Stimulated activated naive CD4-positive, alpha-beta T cell (primary cell): Measurements from ENCODE around the gene DIPK1B.

ENCODE experiments used
- DNase-seq, 6 experiments: peaks; one replicate each; lab custom pipeline; 2025; lab: John Stamatoyannopoulos, UW

DIPK1B gene

DNA sequence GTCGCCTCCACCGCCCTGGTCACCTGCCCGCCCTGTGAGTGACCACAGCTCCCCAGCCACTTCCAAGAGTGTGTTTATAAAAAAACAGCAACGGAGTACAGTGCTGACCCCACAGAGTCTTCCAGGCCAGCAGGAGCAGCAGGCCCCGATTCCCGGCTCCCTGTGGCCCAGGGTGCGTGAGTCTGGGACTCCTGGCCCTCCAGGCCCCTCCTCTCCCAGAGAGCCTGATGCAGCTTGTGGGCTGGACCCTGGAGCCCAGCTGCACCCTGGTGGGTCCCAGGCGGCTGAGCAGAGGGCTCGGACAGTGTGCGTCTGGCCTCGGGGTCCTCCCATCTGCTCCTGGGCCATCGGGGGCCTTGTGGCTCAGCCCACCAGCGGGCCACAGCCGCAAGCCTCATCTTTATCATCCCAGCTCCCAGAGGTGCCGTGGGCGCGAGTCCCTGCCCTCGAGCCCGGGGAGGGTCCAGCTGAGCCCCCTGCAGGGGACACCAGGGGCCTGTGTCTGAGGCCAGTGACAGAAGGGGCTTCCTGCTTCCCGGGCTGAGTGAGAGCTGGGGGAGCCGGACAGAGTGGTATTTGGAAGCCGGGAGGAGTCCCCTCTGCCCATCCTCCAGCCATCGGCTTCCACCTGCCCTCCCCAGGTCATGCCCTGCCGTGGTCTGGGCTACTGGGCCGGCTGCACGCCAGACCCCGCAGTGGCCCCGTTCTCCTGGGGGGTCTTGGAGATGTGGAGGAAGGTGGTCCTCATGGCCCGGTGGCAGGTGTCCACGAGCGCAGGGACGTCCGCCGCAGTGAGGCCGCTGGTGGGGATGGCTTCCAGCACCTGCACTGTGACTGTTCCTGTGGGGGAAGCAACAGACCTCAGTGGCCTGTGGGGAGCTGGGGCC, 39.0 kb upstream of the DIPK1B start:
- no peak for DNase-seq

DNA sequence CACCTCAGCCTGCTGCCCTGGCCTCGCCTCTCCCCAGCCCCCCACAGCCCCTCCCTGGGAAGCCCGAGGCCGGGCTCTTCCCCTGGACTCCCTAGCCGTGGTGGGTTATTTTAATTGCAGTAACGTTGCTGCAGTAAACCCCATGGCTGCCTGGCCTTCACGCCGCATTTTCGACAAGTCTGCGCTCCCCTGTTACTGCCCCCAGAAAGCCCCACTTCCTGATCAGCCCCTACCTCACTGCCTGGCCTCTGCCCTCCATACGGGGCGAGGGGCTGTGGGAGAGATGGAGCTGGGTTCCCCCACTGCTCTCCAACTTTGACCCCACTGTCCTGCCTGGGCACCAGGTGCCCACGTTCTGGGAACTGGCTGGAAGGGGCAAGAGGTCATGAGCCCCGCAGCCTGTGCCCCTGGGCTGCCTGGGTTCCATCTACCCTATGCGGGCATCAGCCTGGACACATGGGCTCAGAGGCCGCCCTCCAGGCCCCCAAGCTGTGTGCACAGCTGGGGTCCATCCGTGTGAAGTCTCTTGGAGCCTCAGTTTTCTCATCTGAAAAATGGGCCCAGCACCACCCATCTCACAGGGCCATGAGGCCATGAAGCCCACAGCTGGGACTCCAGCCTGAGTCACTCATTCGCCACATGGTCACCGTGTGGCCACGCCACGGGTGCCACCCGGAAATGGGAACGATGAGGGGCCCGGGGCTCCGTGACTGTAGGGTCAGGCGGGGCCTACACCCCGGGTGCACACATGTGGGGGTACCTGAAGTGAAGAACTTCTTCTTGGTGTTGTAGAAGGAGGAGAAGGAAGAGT, 38.2 kb upstream of the DIPK1B start:
- DNase-seq = no peak

- DNase-seq = no peak
Measured at GRCh38 chr9:136674786-136675349, 37.5 kb upstream of the DIPK1B start.

- DNase-seq = no peak
Measured at GRCh38 chr9:136675477-136676296, 36.7 kb upstream of the DIPK1B start.

DNA sequence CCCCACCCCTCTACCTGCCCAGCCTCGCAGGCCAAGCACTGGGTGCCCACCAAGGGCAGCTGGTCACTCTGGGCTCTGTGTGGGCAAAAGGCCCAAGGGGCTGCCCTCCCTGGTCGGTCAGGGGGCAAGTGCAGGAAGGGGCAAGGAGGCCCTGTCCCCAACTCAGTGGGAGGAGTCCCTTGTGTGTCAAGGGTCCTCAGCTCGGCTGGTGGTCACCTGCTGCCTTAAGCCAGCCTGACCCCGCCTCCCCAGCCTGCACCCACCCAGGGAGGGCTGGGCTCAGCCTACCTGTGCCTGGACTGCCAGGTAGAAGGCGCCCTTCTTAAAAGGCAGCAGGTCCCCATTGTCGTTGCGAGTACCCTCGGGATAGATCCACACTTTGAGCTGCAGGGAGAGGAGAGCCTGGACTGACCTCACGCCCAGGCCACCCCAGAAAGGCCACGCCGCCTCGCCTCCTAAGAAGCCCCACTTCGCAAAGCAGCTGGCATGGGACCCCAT, 36.0 kb upstream of the DIPK1B start:
- no peak for DNase-seq

GRCh38 chr9:136676920-136677686, 35.3 kb upstream of the DIPK1B start:
- DNase-seq = no peak

DNA sequence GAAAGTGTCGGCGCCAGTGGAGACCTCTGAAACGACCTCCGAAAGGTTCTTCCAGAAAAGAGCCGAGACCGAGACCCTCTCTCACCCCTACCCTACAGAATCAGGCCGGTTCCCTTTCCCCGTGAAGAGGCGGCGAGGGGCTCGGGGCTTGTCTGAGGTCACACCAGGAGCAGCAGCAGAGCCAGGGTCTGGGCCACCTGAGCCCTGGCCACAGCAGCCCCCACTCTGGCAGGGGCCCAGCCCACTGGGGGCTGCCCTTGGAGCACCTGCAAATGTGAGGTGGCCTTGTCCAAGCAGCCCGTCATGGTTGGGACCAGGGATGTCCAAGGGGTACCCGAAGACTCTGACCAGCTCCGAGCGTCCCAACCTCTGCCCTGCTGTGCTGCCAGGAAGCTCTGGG, 34.3 kb upstream of the DIPK1B start:
- DNase-seq = no peak

GRCh38 chr9:136678624-136679023, 33.7 kb upstream of the DIPK1B start:
- no peak for DNase-seq

- DNase-seq = no peak
Measured at GRCh38 chr9:136679431-136679941, 32.9 kb upstream of the DIPK1B start.

DNA sequence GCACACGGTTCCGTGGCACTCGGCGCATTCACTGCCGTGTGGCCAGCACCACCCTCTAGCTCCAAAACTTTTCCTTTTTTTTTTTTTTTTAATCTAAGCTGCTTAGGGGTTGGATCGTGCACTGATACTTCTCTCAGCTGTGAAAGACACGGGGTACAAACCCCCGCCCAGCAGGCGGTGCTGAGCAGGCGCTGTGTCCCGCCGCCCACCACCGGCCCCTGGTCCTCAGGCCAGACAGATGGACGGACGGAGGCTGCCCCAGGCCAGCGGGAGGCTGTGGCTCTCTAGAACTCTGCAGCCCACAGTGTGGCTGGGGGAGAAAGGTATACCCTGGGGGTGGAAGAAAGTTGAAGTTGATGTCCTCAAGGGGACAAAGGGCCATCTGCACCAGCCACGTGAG, 31.3 kb upstream of the DIPK1B start:
- DNase-seq = no peak

DNA sequence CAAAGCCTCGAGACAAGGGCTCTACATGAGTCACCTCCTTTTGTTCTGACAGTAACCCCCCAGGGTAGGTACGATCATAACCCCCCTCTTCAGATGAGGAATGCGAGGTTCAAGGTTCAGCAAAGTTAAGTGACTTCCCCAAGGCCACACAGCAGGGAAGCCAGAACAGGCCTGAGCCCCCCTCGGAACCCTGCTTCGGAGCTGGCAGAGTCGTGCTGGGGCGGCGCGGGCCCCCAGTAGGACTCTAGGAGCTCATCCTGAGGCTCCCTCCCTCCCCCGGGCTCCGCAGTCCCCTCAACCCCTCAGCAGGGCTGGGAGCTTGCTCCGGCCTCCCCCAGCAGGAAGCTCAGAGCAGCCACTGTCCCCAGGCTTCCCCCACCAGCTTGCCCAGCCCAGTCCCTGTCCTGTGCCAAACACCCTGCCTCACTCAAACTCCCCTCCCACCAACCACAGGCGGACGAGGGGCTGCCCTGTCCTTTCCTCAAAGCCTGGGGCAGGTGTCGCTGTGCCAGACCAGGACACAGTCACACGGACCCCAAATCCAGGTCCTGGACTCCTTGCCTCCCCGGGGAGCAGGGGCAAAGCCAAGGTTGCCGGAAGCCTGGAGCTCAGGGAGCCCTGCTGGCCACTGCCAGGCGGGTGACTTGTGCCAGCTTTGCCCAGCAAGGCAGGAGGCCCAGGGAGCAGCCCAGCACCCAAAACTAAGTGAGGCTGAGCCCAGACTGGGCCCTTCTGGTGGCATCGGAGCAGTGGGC, 30.2 kb upstream of the DIPK1B start:
- DNase-seq = no peak

- no peak for DNase-seq
Measured at GRCh38 chr9:136682710-136683109, 29.7 kb upstream of the DIPK1B start.

- DNase-seq = no peak
Measured at GRCh38 chr9:136683173-136683745, 29.1 kb upstream of the DIPK1B start.

DNA sequence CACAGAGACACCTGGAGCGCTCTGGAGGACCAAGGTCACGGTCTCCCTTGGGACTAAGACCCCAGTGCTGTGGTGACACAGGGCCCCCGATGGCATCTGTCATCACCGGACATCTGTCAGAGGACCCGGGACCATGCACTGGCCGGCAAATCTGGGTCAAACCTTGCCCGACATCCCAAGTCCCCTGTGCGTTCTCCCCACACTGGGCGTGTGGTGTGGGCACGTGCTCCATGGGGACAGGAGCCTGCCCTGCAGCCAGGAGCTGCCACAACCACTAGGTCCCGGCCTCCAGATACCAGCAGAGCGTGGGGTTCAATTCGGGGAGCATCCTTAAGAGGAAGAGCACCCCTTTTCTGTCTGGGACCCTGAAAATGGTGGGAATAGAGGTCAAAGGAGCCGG, 28.6 kb upstream of the DIPK1B start:
- DNase-seq = no peak

- no peak for DNase-seq
Measured at GRCh38 chr9:136684339-136684738, 28.0 kb upstream of the DIPK1B start.

- DNase-seq = no peak
Measured at GRCh38 chr9:136684799-136685198, 27.6 kb upstream of the DIPK1B start.

GRCh38 chr9:136685216-136685615, 27.2 kb upstream of the DIPK1B start:
- no peak for DNase-seq

DNA sequence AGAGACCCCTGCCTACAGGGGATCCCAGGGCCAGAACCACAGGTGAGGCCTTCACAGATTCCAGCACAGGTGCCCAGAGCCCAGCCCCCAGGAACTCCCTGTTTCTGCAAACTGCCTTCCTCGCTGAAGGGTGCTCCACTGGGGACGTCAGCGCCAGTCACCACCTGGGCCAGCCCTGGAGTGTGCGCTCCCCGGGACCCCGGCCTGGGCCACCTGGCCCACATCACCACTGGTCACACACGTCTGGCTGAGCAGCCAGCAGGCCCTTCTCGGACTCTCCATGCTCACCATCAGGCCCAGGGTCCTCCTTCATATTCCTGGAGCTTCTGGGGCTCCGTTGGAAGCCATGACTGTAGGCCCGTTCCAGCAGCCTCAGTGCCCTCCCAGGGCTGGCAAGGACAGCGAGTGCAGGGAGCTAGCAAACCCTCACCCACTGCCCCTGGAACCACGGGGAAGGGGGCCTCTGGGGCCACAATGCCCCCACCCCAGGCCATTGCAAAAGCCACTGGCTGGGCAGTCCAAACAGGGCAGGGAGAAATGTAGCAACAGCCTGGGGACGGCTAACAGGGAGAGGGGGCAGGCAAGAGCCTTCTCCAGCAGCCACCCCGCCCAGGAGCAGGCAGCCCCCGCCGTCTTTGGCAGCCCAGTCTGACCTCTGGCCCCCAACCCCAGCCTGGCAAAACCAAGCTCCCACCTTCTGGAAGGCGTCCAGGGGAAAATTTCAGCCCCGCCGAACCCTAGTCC, 26.4 kb upstream of the DIPK1B start:
- no peak for DNase-seq

GRCh38 chr9:136686534-136686793, 25.9 kb upstream of the DIPK1B start:
- no peak for DNase-seq
